Common myeloid progenitor, CD34-positive (primary cell): ENCODE data around the gene NSUN2.
"Not testable (repeated sequence)": the region's sequence is repeated elsewhere in the genome, so short reads cannot be mapped to it uniquely, and the experiment has no call there.

Source experiments
- CTCF ChIA-PET: fragments of 350-600 bp; sonication (Branson Sonifier 250); formaldehyde crosslinking; loops from one replicate; lab custom pipeline; 2021; ENCODE audit warnings: antibody characterized with exemption; lab: Charles Lee
- POLR2A ChIA-PET: fragments of 350-600 bp; sonication (Branson Sonifier 250); formaldehyde crosslinking; loops from one replicate; lab custom pipeline; 2021; ENCODE audit warnings: antibody characterized with exemption; lab: Charles Lee
- DNase-seq, 3 donors: peaks; one replicate each; pipeline versions ENCODE4 v3.0.0 to v3.0.0-alpha.2; 2013
- H3K27ac ChIP-seq, 2 experiments: 1 replicate in 1 of 2; 2 replicates in 1 of 2; pipeline ENCODE4 v1.7.0; 2013; ENCODE audit warnings: inconsistent platforms in 2 of 2, low read length in 2 of 2, mild to moderate bottlenecking in 2 of 2, low read depth in 1 of 2, moderate library complexity in 1 of 2; ENCODE audit not compliant: severe bottlenecking in 2 of 2, insufficient read depth in 1 of 2, poor library complexity in 1 of 2
- H3K27me3 ChIP-seq, 5 experiments: replicated peaks in 2 of 5; 1 replicate in 3 of 5; 2 replicates in 2 of 5; pipeline versions ENCODE4 v1.6.1 to v1.7.0; 2013; ENCODE audit warnings: low read length in 4 of 5, mild to moderate bottlenecking in 2 of 5, moderate library complexity in 2 of 5, inconsistent platforms in 1 of 5; ENCODE audit not compliant: insufficient read depth in 5 of 5, control insufficient read depth in 4 of 5
- H3K36me3 ChIP-seq, 4 experiments: 1 replicate in 2 of 4; 2 replicates in 2 of 4; pipeline versions ENCODE4 v1.6.1 to v1.7.0; 2013; ENCODE audit warnings: low read length in 3 of 4, control low read depth in 1 of 4, mild to moderate bottlenecking in 1 of 4; ENCODE audit not compliant: control insufficient read depth in 4 of 4, insufficient read depth in 4 of 4
- H3K4me1 ChIP-seq, 4 experiments: 1 replicate in 3 of 4; 2 replicates in 1 of 4; pipeline versions ENCODE4 v1.6.1 to v1.7.1; 2013; ENCODE audit warnings: low read length in 3 of 4, mild to moderate bottlenecking in 3 of 4, control low read depth in 1 of 4, inconsistent platforms in 1 of 4, moderate library complexity in 1 of 4; ENCODE audit not compliant: control insufficient read depth in 4 of 4, insufficient read depth in 4 of 4; ENCODE audit errors: control extremely low read depth in 1 of 4
- H3K4me3 ChIP-seq, 7 experiments: 1 replicate in 4 of 7; 2 replicates in 3 of 7; pipeline versions ENCODE4 v1.5.1 to v1.7.0; 2013; ENCODE audit warnings: mild to moderate bottlenecking in 7 of 7, low read length in 6 of 7, moderate library complexity in 6 of 7, inconsistent platforms in 2 of 7, low read depth in 2 of 7, control low read depth in 1 of 7; ENCODE audit not compliant: insufficient read depth in 4 of 7, control insufficient read depth in 1 of 7; ENCODE audit errors: extremely low read depth in 1 of 7
- H3K9me3 ChIP-seq, 5 experiments: 1 replicate in 4 of 5; 2 replicates in 1 of 5; pipeline versions ENCODE4 v1.6.1 to v1.7.1; 2013; ENCODE audit warnings: low read length in 4 of 5, mild to moderate bottlenecking in 2 of 5, inconsistent platforms in 1 of 5, low read depth in 1 of 5, moderate library complexity in 1 of 5; ENCODE audit not compliant: control insufficient read depth in 4 of 5, insufficient read depth in 2 of 5; ENCODE audit errors: control extremely low read depth in 1 of 5
- WGBS: methylation state at CpG from one replicate; pipeline ENCODE4 v1.1.5; 2013; ENCODE audit not compliant: insufficient coverage; 5-methylcytosine and 5-hydroxymethylcytosine counted together

Gene NSUN2

GRCh38 chr5:6674886-6675285, 42.0 kb upstream of the NSUN2 start:
- no peaks in the 10 kb centered on the region for H3K4me1 ChIP-seq
- H3K27ac ChIP-seq, result no peak overlapping the region
- peaks cover 0 to 3% (median 0%) of the 10 kb centered on the region in 5 experiments for H3K9me3 ChIP-seq
- DNase-seq, result no peak
- H3K36me3 ChIP-seq, result peaks cover 0 to 6% (median under 1%) of the 10 kb centered on the region in 4 experiments
- 99% methylated on average over 8 of the region's 10 CpGs for WGBS
- ChIA-PET POLR2A (interaction anchor here (0.7 kb wide), 1 partner anchor 50 kb away, joined by 4 read pairs; no protein-coding TSS in a partner anchor), CTCF (interaction anchor here (1.1 kb wide), 1 partner anchor 16 kb away, joined by 3 read pairs; no protein-coding TSS in a partner anchor)
- no peak overlapping the region for H3K4me3 ChIP-seq
- no peaks in the 10 kb centered on the region for H3K27me3 ChIP-seq

- 100% methylated on average over 3 of the region's 3 CpGs for WGBS
- Histone ChIP-seq H3K27me3 (no peaks in the 10 kb centered on the region), H3K27ac (no peak overlapping the region), H3K4me1 (no peaks in the 10 kb centered on the region), H3K4me3 (no peak overlapping the region), H3K9me3 (peaks cover 0 to 3% (median 0%) of the 10 kb centered on the region in 5 experiments), H3K36me3 (peaks cover 0 to 6% (median under 1%) of the 10 kb centered on the region in 4 experiments)
- DNase-seq, result no peak
- CTCF ChIA-PET, result interaction anchor here (1.1 kb wide), 1 partner anchor 15 kb away, joined by 3 read pairs; no protein-coding TSS in a partner anchor
- POLR2A ChIA-PET, result interaction anchor here (0.7 kb wide), 1 partner anchor 49 kb away, joined by 4 read pairs; no protein-coding TSS in a partner anchor
These were observed 41.6 kb upstream of the NSUN2 start for GRCh38 chr5:6674421-6674820.

GRCh38 chr5:6673963-6674362, 41.1 kb upstream of the NSUN2 start:
- H3K4me1 ChIP-seq, result no peaks in the 10 kb centered on the region

GRCh38 chr5:6673031-6673430, 40.2 kb upstream of the NSUN2 start:
- Histone ChIP-seq H3K27ac (no peak overlapping the region), H3K4me3 (no peak overlapping the region), H3K27me3 (no peaks in the 10 kb centered on the region), H3K9me3 (peaks cover 0 to 3% (median 0%) of the 10 kb centered on the region in 5 experiments), H3K36me3 (peaks cover 0 to 6% (median under 1%) of the 10 kb centered on the region in 4 experiments), H3K4me1 (no peaks in the 10 kb centered on the region)
- POLR2A ChIA-PET, result no interaction called here
- no peak for DNase-seq
- WGBS, result 100% methylated on average over 1 of the region's 5 CpGs
- CTCF ChIA-PET, result no interaction called here

More at GRCh38 chr5:6673963-6674362, 41.1 kb upstream of the NSUN2 start:
- Histone ChIP-seq H3K4me3 (no peak overlapping the region), H3K27ac (no peak overlapping the region), H3K9me3 (peaks cover 0 to 3% (median 0%) of the 10 kb centered on the region in 5 experiments), H3K36me3 (peaks cover 0 to 6% (median under 1%) of the 10 kb centered on the region in 4 experiments), H3K27me3 (no peaks in the 10 kb centered on the region)
- ChIA-PET CTCF (no interaction called here), POLR2A (no interaction called here)
- WGBS, result no CpG with 5 or more reads among the region's 1 CpG
- no peak for DNase-seq

GRCh38 chr5:6668717-6669116, 35.9 kb upstream of the NSUN2 start:
- 87% methylated on average over 3 of the region's 9 CpGs for WGBS
- H3K27ac ChIP-seq, H3K4me1 ChIP-seq, DNase-seq, POLR2A ChIA-PET, H3K36me3 ChIP-seq, H3K9me3 ChIP-seq, H3K27me3 ChIP-seq, H3K4me3 ChIP-seq: not testable (repeated sequence)
- CTCF ChIA-PET, result interaction anchor here (0.9 kb wide), 1 partner anchor 76 kb away, joined by 3 read pairs; no protein-coding TSS in a partner anchor

GRCh38 chr5:6667648-6668047, 34.8 kb upstream of the NSUN2 start:
- no peak overlapping the region for H3K4me3 ChIP-seq
- peaks cover 0 to 10% (median 0%) of the 10 kb centered on the region in 4 experiments for H3K36me3 ChIP-seq
- 98% methylated on average over 3 of the region's 5 CpGs for WGBS
- H3K27me3 ChIP-seq, result no peaks in the 10 kb centered on the region
- CTCF ChIA-PET, result interaction anchor here (0.9 kb wide), 1 partner anchor 77 kb away, joined by 3 read pairs; no protein-coding TSS in a partner anchor
- no peaks in the 10 kb centered on the region for H3K9me3 ChIP-seq
- DNase-seq, result no peak
- no peaks in the 10 kb centered on the region for H3K4me1 ChIP-seq
- POLR2A ChIA-PET, result no interaction called here
- no peak overlapping the region for H3K27ac ChIP-seq

- no peak for DNase-seq
- 92% methylated on average over 15 of the region's 15 CpGs for WGBS
- ChIA-PET CTCF (no interaction called here), POLR2A (no interaction called here)
- no peaks in the 10 kb centered on the region for H3K27me3 ChIP-seq
- H3K36me3 ChIP-seq, result peaks cover 0 to 10% (median 0%) of the 10 kb centered on the region in 4 experiments
- H3K4me3 ChIP-seq, result no peak overlapping the region
- H3K27ac ChIP-seq, result no peak overlapping the region
- no peaks in the 10 kb centered on the region for H3K9me3 ChIP-seq
- no peaks in the 10 kb centered on the region for H3K4me1 ChIP-seq
These were observed 33.9 kb upstream of the NSUN2 start for GRCh38 chr5:6666762-6667161.
